ENCODE measurements around the gene HRH1.
"Not testable (repeated sequence)": the region's sequence is repeated elsewhere in the genome, so short reads cannot be mapped to it uniquely, and the experiment has no call there.

Gene HRH1

GRCh38 chr3:11143476-11143875, 10.8 kb upstream of the HRH1 start:
- no peak for FAIRE-seq

GRCh38 chr3:11144996-11145395, 9.3 kb upstream of the HRH1 start:
- no peak for FAIRE-seq

DNA sequence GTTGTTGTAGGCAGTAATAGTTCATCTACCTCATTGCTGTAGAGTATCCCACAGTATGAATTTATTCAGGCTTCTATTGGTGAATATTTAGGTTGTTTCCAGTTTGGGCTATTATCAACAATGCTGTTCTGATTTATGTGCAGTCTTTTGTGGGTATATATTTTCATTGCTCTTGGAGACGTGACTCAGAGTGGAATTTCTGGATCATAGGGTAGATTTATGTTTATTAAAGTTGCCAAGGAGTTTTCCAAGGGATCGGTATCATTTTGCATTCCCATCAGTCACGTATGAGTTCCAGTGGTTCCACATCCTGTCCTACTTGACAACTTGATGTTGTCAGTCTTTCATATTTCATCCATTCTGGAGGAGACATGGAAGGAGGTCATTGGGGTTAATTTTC, 8.4 kb upstream of the HRH1 start:
- FAIRE-seq = no peak

DNA sequence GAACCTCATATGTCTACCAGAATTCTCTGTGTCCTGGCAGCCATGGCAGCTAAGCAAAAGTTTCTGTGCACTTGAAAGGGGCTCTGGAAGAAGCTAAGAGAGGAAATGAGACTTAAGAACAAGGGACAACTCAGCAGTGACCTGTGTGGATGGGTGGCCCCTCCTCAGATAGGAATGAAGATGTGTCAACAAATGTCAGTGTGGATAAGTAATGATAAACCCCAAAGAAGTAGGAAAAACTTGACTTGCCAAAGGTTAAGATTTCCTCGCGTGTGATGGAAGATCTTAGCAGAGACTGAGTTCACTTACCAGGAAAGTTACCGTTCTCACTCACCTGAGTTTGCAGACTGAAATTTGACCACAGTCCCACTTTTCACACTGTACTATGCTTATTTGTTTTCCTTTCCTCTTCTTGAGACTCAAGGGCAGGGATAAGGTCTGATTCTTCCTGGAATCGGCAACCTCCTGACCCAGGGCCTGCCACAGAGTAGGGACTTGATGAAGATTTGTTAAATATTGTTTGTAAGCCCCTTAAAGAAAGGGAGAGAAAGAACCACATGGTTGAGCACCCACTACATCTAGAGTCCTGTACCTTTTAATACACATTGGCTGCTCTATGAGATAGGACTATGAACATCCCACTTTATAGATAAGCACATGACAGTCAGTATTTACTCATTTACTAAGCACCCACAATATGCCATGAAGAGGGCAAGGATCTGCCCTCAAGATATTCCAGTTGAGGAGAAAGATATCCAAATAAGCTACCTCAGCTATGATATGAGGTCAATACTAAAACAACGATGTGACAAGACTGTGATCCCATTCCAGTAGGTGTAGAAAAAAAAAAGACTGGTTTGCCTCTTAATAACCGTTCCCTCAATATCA, 7.3 kb upstream of the HRH1 start:
- no peak for FAIRE-seq

DNA sequence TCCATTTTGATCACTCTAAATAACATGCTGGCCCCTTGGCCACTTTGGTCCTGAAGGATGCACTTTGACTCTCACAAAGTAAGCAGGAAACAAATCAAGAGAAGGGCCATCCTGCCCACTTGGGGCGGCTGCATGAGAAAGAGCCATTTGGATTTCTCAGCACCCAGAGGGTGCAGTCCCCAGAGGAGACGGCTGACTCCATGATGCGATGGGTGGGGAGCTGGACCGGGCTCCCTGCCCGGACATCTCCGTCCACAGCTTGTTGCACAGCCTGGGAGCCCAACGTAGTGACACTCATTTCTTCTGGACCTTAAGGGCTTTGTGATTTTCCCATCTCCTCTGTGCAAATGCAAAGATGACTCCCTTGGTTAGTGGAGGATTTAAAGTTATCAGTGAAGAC, 4.0 kb upstream of the HRH1 start:
- no peak for FAIRE-seq

DNA sequence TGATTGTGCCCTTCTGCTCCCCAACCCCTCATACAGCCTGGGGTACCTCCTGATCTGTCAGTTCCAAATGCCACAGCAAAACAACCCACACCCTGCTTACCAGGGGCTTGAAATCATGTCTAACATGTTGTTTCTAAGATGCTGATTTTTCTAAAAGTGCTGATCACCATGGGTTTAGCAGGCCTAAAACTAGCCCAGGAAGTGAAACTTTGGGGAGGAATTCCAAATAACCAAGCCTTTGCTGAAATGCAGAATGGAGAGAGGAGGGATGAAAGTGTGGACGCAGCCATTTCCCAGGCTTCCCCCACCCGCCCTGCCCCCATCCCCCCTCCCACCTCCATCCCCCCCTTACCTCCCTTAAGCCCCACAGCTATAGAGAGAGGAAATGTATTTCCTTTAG, 2.0 kb upstream of the HRH1 start:
- FAIRE-seq = no peak

DNA sequence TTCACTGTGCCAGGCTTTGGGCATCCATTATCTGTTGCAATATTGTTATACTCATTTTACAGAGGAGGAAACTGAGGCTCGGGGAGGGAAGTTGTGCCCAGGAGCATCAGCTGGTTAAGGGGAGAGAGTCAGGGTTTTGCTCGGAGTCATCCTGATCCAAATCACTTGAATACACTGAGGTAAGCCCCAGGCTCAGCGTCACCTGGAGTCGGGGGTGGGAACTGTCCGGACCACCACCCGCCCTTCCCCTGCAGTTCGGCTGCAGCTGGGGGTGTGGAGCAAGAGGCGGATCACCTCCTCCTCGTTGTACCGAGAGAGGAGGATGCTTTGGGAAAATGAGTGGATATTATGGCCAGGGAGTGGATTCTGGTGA, 646 bp downstream of the HRH1 start:
- no peak for FAIRE-seq

DNA sequence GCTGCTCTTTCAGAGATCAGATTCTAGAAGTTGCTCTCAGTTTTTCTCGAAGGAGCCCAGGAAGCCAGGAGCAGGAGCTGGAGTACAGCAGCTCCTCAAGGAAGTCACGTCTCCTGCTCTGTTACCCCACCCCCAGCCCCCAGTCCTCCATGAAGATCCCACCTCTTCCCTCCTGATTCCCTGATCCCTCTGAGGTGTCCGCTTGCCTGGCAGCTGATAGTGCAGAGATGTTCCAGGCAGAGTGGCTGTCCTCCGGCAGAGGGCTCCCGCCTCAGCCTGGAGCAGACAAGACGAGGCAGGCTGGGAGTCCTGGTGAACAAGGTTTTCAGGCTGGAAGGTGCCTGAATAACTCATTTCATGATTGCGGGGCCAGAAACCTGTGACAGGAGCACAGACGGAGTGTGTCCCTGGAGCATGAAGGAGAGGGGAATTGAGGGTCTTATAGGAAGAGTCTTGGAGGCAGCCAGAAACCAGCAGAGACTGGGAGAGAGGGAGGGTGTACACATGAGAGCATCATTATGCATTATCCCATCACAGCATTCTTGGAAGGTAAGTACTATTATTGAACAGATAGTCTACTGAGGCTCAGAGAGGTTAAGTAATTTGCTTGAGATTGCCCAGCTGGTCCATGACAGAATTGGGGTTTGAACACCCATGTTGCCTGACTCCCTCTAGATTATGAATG, 1.2 kb downstream of the HRH1 start:
- FAIRE-seq = no peak

- no peak for FAIRE-seq
Observed at GRCh38 chr3:11156026-11156410, 1.7 kb downstream of the HRH1 start.

GRCh38 chr3:11157421-11157820, 3.1 kb downstream of the HRH1 start:
- FAIRE-seq = no peak

DNA sequence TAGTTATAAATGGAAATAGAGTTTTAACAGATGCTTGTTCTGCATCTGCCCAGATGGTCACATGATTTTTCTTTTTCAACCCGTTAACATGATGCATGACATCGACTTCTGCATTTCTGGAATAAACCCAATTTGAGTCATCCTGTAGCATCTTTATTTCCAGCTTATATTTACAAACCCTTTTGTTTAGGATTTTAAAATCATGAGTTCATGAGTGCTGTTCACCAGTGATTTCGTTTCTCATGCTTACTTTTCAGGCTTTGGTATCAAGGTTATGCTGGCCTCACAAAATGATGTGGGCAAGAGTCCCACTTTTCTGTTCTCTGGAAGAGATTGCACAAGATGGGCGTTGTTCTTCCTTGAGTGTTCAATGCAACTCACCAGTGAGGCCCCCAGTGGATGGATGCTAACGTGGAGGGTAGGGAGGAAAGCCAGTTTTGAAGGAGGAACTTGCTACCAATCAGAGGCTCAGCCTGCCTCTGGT, 5.2 kb downstream of the HRH1 start:
- FAIRE-seq = no peak

- FAIRE-seq = no peak
Observed at GRCh38 chr3:11161666-11162065, 7.4 kb downstream of the HRH1 start.

DNA sequence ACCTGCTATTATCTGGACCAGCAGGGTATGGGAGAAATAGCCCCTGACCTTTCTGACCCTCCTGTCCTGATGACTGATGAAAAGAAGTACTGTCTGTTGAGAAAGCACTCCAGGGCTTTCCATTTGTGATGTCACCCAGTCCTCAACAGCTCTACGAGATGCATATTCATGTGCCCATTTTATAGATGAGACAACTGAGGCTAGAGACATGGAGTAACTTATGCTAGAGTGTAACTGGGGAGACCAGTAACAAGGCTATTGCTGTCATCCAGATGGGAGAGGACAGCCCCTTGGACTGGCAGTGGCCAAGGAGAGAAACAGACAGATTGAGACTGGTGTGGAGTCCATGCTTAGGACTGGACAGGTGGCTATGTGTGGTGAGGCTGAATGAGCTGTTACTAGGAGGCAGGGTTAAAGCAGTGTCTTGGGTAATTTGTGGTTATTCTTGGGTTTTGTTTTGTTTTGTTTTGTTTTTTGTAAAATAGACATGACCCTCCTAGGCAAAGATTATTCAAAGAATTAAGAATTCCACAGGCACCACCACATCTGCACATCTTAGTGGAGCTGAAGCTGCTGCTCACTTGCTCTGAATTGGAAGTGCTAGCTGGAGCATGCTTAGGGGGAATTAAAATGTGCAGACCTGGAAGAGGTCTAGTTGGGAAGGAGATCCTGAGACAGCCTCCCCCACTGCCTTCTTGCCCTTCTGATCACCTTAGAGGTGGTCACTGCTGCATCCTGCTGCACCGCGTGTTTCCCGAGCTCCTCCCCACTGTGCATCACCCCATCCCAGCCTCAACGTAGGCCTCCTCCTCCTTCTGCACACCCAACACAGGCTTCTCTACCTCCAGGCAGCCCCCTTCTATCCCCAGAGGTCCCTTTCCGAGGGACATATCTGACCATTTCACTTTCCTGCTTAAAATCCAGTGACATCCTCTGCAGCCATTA, 8.4 kb downstream of the HRH1 start:
- no peak for FAIRE-seq

DNA sequence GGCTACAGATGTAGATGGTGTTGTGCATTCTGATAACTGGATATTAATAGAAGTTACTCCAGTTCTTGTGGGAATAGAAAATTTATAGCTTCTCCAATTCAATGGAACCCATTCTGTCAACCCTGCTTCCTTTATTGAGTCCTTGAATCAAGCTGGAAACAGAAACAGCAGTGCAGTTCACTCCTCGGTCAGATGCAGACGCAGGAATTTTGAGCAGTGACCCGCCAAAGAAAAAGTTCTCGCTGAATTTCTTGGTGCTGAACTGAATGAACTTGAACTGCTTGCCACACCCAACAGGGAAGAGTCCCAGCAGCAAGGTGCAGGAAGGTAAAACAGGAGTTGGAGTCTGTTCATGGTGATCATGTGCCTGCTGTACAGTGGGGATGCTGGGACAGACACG, 10.3 kb downstream of the HRH1 start:
- no peak for FAIRE-seq

DNA sequence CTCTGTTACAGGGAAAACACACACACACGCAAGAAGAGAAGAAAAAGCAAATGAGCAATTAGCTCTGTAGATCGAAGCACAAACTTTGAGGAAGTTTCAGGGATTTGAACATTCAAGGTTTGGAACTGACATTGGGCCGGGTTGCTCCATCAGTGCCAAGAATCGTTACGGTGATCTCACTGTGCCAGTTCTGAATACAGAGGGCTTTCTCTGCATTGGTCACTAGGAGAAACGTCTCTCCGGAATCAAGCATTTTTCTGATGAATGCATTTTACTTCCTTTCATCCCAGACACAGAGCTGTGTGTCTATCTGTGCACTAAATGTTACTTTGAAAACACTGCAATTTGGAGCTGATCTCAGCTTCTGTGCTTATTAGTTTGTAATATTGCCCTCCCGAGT, 11.2 kb downstream of the HRH1 start:
- no peak for FAIRE-seq

- FAIRE-seq = not testable (repeated sequence)
Observed at GRCh38 chr3:11166807-11167400, 12.6 kb downstream of the HRH1 start.

DNA sequence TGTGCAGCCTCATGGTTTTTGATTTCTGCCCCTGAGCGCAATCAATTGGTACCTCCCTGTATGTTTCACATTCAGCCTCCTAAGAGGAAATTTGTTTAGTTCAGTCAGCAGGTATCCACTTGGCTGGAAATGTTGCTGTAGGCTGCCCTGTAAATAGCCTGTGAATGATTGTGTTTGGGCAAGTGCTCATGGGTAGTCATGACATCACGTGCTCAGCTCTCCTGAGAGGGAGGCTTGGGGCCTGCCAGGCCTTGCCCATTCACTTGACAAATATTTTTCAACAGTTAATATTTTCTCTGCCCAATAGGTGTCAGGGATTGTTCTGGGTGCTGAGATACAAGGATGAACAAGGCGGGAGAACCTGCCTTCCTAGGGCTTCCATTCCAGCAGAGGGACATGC, 13.3 kb downstream of the HRH1 start:
- FAIRE-seq = no peak

GRCh38 chr3:11168406-11168805, 14.1 kb downstream of the HRH1 start:
- no peak for FAIRE-seq

DNA sequence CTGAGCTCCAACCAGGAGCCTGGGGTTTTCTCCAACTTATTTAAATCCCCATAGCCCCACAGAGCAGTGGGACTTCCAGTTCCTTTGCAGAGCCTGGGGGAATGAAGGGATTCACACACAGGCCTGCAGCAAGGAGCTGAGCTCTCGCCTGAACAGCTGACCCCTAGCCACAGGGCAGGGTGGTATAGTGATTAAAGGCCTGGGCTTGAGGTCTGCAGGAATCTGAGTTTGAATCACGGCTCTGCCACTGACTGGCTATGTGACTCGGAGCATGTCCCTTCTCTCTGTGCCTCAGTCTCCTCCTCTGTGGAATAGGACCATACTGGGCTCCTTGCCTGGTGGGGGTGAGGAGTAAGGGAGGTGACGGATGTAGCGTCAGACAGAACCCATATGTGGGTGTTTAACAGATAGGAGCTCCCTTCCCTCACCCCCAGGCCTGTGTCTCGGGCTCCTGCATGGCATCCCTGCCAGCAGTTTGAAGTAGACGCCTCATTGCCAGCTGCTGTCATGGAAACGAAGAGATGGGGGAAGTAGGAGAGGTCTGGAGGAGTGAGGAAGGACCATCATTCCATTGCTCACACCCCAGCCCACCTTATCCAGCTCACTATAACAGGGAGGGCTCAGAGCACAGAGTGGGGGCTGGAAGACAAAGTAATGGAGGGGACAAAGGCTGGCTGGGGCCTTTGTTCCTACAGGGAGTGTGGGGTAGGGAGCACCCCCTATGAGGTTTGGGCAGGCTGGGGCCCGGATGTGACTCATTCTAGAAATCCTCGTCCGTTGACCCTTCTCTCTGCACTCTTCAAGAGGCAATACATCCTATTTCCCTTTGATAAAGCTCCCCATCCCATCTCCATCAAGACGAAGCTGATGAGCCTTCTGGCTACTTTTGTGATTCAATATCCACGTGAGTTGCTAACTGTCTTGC, 14.8 kb downstream of the HRH1 start:
- no peak for FAIRE-seq

- FAIRE-seq = no peak
Observed at GRCh38 chr3:11170052-11170770, 15.9 kb downstream of the HRH1 start.

DNA sequence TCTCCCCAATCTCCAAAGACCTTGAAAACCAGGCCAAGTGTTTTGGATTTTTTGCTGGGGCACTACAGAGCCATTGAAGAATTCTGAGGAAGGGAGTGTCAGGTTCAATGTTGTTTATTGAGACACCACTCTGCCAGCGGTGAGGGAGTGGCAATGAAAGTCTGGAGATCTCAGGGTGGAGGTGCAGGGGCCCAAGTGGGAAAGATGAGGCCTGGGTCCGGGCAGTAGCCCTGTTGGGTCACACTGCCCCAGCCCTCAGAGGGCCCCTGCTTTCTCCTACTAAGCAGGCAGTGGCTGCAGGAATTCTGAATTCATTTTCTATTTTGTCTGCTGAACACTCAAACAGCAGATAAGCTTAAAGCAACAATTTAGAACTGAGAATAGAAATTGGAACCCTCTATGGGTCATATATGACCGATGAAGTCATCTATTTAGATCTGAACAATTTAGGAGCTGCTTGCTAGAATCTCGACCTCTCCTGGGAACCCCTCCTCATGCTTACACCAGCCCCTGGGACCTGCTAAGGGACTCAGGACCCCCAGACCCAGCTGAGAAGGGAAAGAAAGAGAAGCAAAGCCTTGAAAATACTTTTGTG, 17.9 kb downstream of the HRH1 start:
- FAIRE-seq = no peak

All from islet of Langerhans (tissue), 1 donor.